PC-3 (cell line): ENCODE results near the gene ONECUT3. TPM values are rescaled to one million over a fixed set of nuclear protein-coding genes. Genes with fewer than 3 reads are reported as not detected.

Source experiments
- ATAC-seq: fragments of 200-7000 bp; cut with Tn5 transposase; 2 replicates; pipeline ENCODE4 v1.9.1; 2020; ENCODE audit warnings: mild to moderate bottlenecking, moderate library complexity
- BruUV-seq: library from RNA; stranded (reverse); fragments of 400-500 nt; replicated peaks from 2 replicates; lab custom pipeline; 2021; lab: Mats Ljungman, UMichigan
- CTCF ChIA-PET: fragments of 300-600 bp; sonication (Branson Sonifier 250); formaldehyde crosslinking; loops from one replicate; lab custom pipeline; 2022; ENCODE audit warnings: antibody characterized with exemption; lab: Charles Lee
- POLR2A ChIA-PET: fragments of 300-600 bp; sonication (Branson Sonifier 250); formaldehyde crosslinking; loops from one replicate; lab custom pipeline; 2022; ENCODE audit warnings: antibody characterized with exemption; ENCODE audit not compliant: unreplicated experiment; lab: Charles Lee
- DNase-seq: peaks from one replicate; pipeline ENCODE4 v3.0.0-alpha.2; 2015
- H2AFZ ChIP-seq: fragments of 300-600 bp; sonication (generic); 2 replicates; pipeline ENCODE4 v1.6.0; 2016; ENCODE audit warnings: antibody characterized with exemption, low read length
- H3F3A ChIP-seq: fragments of 300-600 bp; sonication (generic); one replicate; pipeline ENCODE4 v1.6.0; 2017; ENCODE audit warnings: antibody characterized with exemption, low read length, control low read depth, mild to moderate bottlenecking; ENCODE audit not compliant: unreplicated experiment
- H3K27ac ChIP-seq: fragments of 300-600 bp; sonication (generic); 2 replicates; pipeline ENCODE4 v1.5.1; 2016; ENCODE audit warnings: mild to moderate bottlenecking, low read length
- H3K27me3 ChIP-seq: fragments of 300-600 bp; sonication (generic); 2 replicates; pipeline ENCODE4 v1.6.1; 2016; ENCODE audit warnings: low read length, mixed read lengths
- H3K36me3 ChIP-seq: fragments of 300-600 bp; sonication (generic); 2 replicates; pipeline ENCODE4 v1.6.1; 2016; ENCODE audit warnings: low read depth, mixed run types, low read length, mixed read lengths
- H3K4me1 ChIP-seq: fragments of 300-600 bp; sonication (generic); 2 replicates; pipeline ENCODE4 v1.5.1; 2016; ENCODE audit warnings: low read length; ENCODE audit not compliant: insufficient read depth
- H3K4me2 ChIP-seq: fragments of 300-600 bp; sonication (generic); 2 replicates; pipeline ENCODE4 v1.6.0; 2016; ENCODE audit warnings: low read length
- H3K4me3 ChIP-seq: fragments of 300-600 bp; sonication (generic); 2 replicates; pipeline ENCODE4 v1.5.1; 2016; ENCODE audit warnings: mild to moderate bottlenecking, low read length, mixed read lengths
- H3K79me2 ChIP-seq: fragments of 300-600 bp; sonication (generic); 2 replicates; pipeline ENCODE4 v1.6.1; 2017; ENCODE audit warnings: low read length, mixed read lengths
- H3K9ac ChIP-seq: fragments of 300-600 bp; sonication (generic); 2 replicates; pipeline ENCODE4 v1.6.0; 2016; ENCODE audit warnings: mild to moderate bottlenecking, low read length
- H3K9me2 ChIP-seq: fragments of 300-600 bp; sonication (generic); replicated peaks from 2 replicates; pipeline ENCODE4 v1.6.1; 2016; ENCODE audit warnings: mixed run types, low read length, mixed read lengths
- H3K9me3 ChIP-seq: fragments of 300-600 bp; sonication (generic); 2 replicates; pipeline ENCODE4 v1.6.1; 2016; ENCODE audit warnings: low read length, mixed read lengths
- H4K20me1 ChIP-seq: fragments of 300-600 bp; sonication (generic); 2 replicates; pipeline ENCODE4 v1.6.1; 2016; ENCODE audit warnings: low read length, mixed read lengths
- EZH2 ChIP-seq: fragments of 300-600 bp; sonication (generic); IDR thresholded peaks from one replicate; pipeline ENCODE4 v1.6.1; 2017; ENCODE audit warnings: antibody characterized with exemption, mild to moderate bottlenecking, low read length; ENCODE audit not compliant: unreplicated experiment
- EZH2phosphoT487 ChIP-seq: fragments of 300-600 bp; sonication (generic); IDR thresholded peaks from 2 replicates; pipeline ENCODE4 v1.6.1; 2018; ENCODE audit warnings: mild to moderate bottlenecking, antibody characterized with exemption, low read length, borderline replicate concordance
- intact Hi-C: fragments of 100-400 bp; cut with micrococcal nuclease; formaldehyde crosslinking; loops from 2 replicates; pipeline ENCODE4 v1.9.0; 2023
- total RNA-seq: library from RNA; depleted of rRNA; stranded (reverse); fragments of >200 nt; gene quantifications from 2 replicates; pipeline ENCODE4 v1.2.3, GENCODE V29; 2014
- TF ChIP-seq, protein P1 (sequence below): fragments of 300-600 bp; sonication (generic); conservative IDR thresholded peaks from 2 replicates; pipeline ENCODE4 v1.5.1; 2017; ENCODE audit warnings: antibody characterized with exemption, low read depth, mild to moderate bottlenecking, low read length

Gene ONECUT3
- total RNA-seq, 1 experiment from 2014 or later: 1.4 TPM

GRCh38 chr19:1806184-1807029 lies 53.1 kb downstream of the ONECUT3 start:
- ChIA-PET POLR2A (no interaction called here), CTCF (no interaction called here)
- H4K20me1 ChIP-seq: no peaks in the 10 kb centered on the region

GRCh38 chr19:1807030-1807694 lies 53.9 kb downstream of the ONECUT3 start:
- H3K9me3 ChIP-seq: no peaks in the 10 kb centered on the region
- H3K27ac ChIP-seq: no peak overlapping the region
- ChIA-PET CTCF (no interaction called here), POLR2A (no interaction called here)
- H3K9me2 ChIP-seq: no peaks in the 10 kb centered on the region
- H3K4me1 ChIP-seq: peaks cover 11% of the 10 kb centered on the region
- TF ChIP-seq, protein P1, sequence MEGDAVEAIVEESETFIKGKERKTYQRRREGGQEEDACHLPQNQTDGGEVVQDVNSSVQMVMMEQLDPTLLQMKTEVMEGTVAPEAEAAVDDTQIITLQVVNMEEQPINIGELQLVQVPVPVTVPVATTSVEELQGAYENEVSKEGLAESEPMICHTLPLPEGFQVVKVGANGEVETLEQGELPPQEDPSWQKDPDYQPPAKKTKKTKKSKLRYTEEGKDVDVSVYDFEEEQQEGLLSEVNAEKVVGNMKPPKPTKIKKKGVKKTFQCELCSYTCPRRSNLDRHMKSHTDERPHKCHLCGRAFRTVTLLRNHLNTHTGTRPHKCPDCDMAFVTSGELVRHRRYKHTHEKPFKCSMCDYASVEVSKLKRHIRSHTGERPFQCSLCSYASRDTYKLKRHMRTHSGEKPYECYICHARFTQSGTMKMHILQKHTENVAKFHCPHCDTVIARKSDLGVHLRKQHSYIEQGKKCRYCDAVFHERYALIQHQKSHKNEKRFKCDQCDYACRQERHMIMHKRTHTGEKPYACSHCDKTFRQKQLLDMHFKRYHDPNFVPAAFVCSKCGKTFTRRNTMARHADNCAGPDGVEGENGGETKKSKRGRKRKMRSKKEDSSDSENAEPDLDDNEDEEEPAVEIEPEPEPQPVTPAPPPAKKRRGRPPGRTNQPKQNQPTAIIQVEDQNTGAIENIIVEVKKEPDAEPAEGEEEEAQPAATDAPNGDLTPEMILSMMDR: no peak
- no peak for TF ChIP-seq EZH2
- TF ChIP-seq EZH2phosphoT487: no peak
- no peaks in the 10 kb centered on the region for H3K79me2 ChIP-seq
- no peak overlapping the region for H3K4me3 ChIP-seq
- H3K36me3 ChIP-seq: no peaks in the 10 kb centered on the region
- no peak for DNase-seq
- H3K27me3 ChIP-seq: no peaks in the 10 kb centered on the region
- H4K20me1 ChIP-seq: no peaks in the 10 kb centered on the region
- no peak overlapping the region for H3K4me2 ChIP-seq
- intact Hi-C loops: no loop called here
- ATAC-seq: no peak
- no peaks in the 10 kb centered on the region for H3F3A ChIP-seq
- no peak overlapping the region for H3K9ac ChIP-seq
- no peak overlapping the region for H2AFZ ChIP-seq
- BruUV-seq: no TSS peak

More at GRCh38 chr19:1806184-1807029, 53.1 kb downstream of the ONECUT3 start:
- Histone ChIP-seq H3K9me3 (no peaks in the 10 kb centered on the region), H3K27me3 (no peaks in the 10 kb centered on the region), H3K4me1 (peaks cover 5% of the 10 kb centered on the region), H3K27ac (no peak overlapping the region), H3K9me2 (no peaks in the 10 kb centered on the region), H3K4me2 (no peak overlapping the region), H3K36me3 (no peaks in the 10 kb centered on the region), H3K79me2 (no peaks in the 10 kb centered on the region), H3K9ac (no peak overlapping the region), H2AFZ (no peak overlapping the region), H3K4me3 (no peak overlapping the region), H3F3A (no peaks in the 10 kb centered on the region)
- ATAC-seq (no peak), DNase-seq (no peak)
- TF ChIP-seq, protein P1: no peak
- TF ChIP-seq EZH2phosphoT487 (no peak), EZH2 (no peak)
- intact Hi-C loops: no loop called here
- no TSS peak for BruUV-seq
